HG03108 (cell line): ENCODE results near the gene ECD.

ENCODE experiments used
- ATAC-seq: cut with Tn5 transposase; IDR thresholded peaks from one replicate; pipeline ENCODE4 v1.9.1; 2021; ENCODE audit warnings: moderate library complexity; ENCODE audit not compliant: unreplicated experiment

Gene ECD

DNA sequence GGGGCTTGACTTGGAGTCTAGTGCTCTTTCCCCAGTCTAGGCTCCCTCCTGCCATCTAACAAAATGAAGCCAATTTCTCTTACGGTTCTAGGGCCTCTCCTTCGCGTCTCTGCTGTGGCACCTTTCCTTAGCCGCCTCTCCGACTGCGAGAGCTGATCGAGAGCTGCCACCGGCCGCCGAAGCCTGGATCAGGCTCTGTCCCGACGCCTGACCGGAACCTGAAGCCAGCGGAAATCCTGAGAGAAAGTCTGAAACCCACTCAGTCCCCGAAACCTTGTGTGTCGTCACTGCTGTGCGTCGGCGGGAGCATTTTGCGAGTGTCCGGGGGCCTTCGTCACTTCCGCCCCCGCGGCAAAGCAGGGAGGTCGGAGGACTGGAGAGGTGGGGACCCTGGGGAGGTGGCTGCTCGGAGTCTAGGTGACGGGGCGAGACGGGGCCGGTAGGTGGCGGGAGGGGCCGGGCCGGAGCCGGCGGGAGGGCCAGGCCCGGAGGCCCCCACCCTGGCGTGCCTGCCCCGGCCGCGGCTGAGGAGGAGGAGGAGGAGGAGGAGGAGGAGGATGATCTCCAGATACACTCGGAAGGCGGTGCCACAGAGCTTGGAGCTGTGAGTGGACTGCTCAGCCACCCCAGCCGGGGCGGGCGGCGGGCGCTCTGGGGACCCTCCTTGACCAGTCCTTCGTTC, at the start of gene ECD, which contains the start of gene FAM149B1:
Gene ECD, minus strand, starts transcription at position 226 of the 682 bp plus-strand sequence. CDS start 4,071 bp downstream, outside the sequence.
Gene FAM149B1, plus strand, starts transcription at position 337 of the 682 bp plus-strand sequence. Its CDS starts 221 bp downstream, at position 558.
- peak; percentile 88 for ATAC-seq

DNA sequence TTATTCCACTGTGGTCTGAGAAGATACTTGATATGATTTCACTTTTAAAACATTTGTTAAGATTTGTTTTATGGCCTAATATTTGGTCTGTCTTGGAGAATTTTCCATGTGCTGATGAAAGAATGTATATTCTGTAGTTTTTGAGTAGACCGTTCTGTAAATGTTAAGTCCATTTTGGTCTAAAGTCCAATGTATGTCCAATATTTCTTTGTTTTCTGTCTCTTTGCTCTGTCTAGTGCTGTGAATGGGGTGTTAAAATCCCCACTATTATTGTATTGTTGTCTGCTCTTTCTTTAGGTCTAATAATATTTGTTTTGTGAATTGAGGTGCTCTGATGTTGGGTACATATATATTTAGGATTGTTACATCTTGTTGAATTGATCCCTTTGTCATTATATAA, 47.9 kb upstream of the ECD start:
- ATAC-seq: no peak

DNA sequence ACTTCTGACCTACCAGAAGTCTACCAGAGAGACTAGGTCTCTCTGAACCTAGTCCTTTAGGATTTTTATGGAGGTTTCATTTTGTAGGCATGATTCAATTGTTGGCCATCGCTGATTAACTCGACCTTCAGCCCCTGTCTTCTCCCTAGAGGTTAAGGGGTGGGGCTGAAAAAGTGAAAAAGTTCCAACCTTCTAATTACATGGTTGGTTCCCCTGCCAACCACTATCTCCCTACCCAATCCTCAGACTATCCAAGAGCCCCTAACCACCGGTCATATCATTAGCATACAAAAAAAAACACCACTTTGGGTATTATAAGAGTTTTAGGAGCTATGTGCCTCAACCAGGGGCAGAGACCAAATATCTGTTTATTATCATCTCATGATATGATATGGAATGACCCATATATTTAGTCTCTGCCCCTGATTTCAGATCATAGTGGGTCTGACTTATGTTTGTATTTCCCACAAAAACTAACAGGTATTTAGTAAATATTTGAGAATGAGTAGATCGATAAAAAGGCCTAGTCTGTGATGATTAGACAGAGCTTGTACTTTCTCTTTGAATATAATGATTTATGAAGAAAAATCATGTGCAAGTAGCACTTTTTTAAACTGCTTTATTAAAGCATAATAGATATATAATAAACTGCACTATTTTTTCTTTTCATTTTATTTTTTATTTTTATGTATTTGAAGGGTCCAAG, 43.5 kb upstream of the ECD start:
- ATAC-seq: no peak

DNA sequence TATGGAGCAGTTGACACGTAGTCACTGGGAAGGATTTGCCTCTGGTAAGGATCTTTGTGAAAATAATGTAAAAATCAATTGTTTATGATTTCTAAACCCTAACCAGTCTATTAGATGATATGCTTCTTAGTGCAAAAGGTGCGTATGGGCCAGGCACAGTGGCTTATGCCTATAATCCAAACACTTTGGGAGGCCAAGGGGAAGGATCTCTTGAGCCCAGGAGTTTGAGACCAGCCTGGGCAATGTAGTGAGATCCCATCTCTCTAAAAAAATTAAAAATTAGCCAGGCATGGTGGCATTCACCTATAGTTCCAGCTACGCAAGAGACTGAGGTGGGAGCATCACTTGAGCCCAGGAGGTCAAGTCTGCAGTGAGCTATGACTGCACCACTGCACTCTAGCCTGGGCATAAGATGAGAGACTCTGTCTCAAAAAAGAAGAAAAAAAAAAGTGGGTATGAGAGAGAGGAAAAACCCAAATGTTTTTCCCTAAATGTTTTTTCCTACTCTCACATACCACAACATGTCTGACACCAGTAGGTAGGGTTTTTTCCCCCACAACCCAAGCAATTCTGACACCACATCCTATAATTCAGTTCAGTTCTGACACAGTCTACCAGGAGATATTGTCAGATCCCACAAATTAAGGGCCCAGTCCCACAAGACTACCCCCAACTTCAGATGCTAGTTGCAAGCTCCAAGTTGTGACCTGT, 42.7 kb upstream of the ECD start:
- ATAC-seq: no peak

DNA sequence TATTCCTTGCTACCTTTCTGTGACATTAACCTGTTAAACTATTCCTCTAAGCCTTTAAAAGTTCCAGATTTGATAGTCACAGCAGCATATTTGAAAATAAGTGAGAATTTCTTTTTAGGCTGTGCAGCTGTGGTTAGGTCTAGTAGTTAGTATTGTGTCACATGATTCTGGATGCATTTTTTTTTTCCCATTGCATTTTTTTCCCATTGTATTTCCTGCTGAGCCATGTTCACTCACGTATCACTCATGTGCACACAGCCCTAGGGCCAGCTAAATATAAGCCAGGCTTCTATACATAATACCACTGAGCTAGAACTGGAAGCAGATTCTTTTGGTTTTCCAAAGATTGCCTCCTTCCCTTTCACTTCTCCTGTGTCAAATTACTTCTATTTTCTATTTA, 41.9 kb upstream of the ECD start:
- ATAC-seq: no peak

DNA sequence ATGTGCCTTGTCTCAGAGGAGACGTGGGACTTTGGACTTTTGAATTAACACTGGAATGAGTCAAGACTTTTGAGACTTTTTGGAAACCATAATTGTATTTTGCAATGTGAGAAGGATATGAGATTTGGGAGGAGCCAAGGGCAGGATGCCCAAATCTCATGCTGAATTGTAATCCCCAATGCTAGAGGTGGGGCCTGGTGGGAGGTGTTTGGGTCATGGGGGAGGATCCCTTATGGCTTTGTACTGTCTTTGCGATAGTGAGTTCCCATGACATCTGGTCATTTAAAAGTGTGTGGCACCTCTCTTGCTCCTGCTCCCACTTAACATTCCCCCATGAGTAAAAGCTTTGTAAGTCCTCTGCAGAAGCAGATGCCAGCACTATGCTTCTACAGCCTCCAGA, 40.1 kb upstream of the ECD start:
- ATAC-seq: no peak

DNA sequence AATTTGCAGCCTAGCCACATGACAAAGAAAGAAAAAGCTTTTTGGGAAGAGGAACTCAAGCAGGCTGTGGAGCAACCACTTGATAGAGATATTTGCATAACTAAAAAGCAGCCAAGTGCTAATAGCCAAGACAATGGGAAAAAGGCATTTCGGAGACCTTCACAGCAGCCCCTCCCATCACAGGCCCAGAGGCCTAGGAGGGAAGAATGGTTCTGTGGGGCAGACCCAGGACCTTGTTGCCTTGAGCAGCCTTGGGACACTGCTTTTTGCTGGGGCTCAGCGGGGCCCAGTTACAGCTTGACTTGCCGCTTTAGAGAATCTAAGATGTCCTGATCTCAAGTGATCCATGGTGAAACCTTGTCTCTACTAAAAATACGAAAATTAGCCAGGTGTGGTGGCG, 38.6 kb upstream of the ECD start:
- no peak for ATAC-seq

DNA sequence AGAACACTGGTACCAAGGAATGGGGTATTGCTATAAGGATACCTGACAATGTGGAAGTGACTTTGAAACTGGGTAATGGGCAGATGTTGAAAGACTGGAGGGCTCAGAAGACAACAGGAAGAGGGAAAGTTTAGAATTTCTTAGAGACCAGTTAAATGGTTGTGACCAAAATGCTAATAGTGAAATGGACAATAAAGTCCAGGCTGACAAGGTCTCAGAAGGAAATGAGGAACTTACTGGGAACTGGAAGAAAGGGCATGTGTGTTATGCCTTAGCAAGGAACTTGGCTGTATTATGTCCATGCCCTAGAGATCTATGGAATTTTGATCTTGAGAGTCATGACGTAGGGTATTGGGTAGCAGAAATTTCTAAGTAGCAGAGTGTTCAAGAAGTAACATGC, 38.1 kb upstream of the ECD start:
- ATAC-seq: no peak

DNA sequence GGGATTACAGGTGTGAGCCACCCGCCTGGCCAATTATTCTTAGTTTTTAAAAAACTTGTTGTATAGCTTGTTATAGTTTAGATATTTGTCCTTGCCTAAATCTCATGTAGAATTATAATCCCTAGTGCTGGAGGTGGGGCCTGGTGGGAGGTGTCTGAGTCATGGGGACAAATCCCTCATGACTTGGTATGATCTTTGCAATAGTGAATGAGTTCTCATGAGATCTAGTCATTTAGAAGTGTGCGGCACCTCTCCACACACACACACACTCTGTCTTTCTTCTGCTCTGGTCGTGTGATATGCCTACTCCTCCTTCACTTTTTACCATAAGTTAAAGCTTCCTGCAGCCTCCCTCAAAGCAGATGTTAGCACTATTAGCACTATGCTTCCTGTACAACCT, 37.3 kb upstream of the ECD start:
- no peak for ATAC-seq

DNA sequence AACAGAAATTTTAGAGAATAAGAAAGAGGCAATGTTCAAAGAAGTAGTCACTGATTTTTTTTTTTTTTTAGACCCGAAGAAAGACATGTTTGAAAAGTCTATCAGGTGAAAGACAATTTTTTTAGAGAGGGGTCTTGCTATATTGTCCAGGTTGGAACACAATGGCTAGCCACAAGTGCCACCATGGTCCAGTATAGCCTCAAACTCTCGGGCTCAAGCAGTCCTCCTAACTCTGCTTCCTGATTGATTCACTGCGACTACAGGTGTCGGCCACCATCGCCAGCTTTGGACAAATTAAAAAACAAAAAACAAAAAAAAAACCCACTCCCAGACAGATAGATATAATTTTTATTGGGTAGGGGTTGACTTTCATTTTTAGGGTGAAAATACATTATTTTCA, 22.4 kb upstream of the ECD start:
- ATAC-seq: no peak

DNA sequence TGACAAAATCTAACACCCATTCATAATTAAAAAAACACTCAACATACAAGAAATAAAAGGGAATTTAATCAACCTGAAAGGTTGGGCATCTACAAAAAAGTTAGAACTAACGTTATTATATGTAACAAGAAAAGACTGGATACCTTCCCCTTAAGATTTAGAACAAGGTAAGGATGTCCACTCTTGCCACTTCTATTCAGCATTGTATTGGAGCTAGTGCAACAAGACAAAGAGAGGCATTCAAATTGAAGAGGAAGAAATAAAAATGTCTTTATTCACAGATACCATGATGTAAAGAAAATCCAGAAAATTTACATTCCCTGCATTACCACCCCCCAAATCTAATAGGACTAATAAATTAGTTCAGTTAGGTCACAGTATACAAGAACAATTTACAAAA, 18.5 kb upstream of the ECD start:
- no peak for ATAC-seq

DNA sequence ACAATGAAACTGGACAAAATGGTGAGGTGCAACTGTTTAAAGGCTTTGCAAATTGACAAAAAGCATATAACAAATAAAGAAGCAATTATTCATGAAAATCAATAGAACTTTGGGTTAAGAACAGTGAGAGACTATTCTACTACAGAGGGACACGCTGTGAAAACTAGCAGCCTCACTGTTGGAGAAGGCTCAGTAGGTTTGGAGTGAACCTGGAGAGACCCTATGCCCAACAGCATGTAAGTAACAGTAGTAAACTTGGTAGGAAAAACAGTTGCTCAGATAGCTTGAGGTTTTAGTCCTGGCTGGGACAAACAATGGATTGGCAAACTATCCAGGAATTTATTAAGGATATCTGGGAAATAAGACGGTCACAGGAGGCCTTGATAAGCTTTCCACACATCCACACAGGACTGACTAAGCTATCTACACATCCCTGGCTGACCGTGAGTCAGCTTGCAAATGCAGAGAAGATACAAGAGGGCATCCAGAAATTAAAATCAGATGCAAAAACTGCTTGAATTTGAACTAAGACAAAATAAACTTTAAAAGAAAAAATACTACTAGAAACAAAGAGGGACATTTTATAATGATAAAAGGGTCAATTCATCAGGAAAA, 16.0 kb upstream of the ECD start:
- no peak for ATAC-seq

DNA sequence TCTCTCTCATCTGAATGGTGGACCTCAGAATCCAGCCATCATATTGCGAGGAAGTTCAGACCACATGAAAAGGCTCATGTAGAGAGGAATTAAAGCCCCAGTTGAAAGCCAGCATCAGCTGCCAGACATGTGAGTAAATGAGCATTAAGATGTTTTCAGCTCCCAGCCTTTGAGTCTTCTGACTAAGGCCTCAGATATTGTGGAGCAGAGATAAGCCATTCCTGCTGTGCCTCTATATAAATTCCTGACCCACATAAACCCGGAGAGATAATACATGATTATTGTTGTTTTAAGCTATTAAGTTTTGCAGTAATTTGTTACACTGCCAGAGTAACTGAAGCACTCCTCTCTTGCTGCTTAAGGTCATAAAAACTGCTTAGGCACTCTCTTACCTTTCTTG, 14.8 kb upstream of the ECD start:
- ATAC-seq: no peak

DNA sequence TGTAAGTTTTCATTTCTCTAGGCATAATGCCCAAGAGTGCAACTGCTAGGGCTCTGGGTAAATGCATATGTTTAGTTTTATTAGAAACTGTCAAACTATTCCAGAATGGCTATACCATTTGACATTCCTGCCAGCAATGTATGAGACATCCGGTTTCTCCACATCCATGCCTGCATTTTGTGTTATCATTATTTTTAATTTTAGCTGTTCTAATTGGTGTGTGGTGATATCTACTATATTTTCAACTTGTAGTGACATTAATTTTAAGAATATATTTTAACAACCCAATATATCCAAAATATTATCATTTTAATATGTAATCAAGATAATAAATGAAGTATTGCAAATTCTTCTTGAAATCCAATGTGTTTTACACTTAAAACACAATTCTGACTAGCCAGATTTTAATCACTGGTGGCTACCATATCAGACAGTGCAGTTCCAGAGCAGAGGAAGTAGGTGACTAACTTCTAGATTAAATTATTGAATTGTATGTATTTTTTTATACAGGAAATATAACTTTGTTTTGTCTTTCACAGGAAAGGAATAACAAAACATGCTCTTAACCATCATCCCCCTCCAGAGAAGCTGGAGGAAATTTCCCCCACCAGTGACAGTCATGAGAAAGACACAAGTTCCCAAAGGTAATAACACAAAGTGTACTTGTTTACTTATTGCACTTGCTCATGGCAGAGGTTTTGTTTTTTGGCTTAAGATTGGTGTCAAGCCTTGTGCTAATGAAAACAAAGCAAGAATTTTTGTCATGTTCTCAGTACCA, 6.5 kb upstream of the ECD start:
- ATAC-seq: no peak

DNA sequence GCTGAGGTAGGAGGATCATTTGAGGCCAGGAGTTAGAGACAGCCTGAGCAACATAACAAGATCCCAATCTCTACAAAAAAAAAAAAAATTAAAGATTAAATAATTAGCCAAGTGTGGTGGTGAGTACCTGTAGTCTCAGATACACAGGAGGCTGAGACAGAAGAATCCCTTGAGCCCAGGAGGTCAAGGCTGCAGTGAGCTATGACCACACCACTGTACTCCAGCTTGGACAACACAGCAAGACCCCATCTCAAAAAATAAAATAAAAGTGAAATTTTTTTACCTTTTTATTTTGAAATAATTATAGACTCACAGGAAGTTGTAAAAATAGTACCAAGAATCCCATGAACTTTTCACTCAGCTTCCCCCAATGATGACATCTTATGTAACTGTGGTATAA, 5.1 kb upstream of the ECD start:
- ATAC-seq: no peak

DNA sequence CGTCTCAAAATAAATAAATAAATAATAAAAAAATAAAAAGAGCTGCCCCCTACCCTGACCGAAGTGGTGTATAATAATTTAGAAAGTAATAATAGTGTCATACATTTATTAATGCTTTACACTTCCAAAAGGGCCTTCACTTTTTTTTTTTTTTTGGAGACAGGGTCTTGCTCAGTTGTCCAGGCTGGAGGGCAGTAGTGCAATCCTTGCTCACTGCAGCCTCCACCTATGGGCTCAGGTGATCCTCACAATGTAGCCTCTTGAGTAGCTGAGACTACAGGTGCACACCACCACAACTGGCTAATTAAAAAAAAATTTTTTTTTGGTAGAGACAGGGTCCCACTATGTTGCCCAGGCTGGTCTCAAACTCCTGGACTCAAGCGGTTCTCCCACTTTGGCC, 1.5 kb upstream of the ECD start:
- no peak for ATAC-seq

DNA sequence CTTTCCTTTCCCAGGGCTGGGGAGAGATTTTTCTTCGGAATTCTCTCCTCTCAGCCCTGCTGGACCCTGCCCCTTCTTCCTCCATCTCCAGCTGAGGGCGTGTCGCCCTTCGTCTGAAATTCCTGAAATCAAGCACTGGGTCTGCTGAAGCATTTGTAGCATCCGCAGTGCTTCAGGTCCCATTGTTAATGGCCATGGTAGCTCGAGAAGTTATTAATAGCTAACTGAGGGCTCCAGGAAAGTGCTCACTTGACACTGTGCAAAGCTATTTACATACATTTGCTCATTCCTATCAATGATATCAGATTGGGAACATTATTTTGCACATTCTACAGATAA, 626 bp upstream of the ECD start:
- peak; percentile 15 for ATAC-seq

DNA sequence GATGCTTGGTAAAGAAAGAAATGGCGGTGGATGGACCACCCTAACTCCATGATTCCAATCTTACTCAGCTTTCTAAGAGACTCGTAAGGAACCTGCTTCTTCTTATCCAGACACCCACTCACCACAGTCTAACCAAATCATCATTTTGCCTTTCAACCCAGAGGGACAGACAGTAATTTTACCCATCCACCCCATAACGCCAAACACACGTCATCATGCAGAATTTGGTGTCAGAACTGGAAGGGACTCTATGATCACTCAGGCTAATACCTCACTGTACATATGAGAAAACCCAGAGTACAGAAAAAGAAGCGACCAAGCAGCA, 388 bp downstream of the ECD start:
- ATAC-seq: no peak

DNA sequence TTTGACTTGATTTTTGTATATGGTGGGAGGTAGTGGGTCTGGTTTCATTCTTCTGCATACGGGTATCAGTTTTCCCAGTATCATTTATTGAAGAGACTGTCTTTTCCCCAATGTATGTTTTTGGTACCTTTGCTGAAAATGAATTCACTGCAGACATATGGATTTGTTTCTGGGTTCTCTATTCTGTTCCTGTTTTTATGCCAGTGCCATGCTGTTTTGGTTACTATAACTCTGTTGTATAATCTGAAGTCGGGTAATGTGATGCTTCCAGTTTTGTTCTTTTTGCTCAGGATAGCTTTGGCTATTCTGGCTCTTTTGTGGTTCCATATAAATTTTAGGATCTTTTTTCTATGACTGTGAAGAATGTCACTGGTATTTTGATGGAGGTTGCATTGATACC, 836 bp downstream of the ECD start:
- no peak for ATAC-seq

DNA sequence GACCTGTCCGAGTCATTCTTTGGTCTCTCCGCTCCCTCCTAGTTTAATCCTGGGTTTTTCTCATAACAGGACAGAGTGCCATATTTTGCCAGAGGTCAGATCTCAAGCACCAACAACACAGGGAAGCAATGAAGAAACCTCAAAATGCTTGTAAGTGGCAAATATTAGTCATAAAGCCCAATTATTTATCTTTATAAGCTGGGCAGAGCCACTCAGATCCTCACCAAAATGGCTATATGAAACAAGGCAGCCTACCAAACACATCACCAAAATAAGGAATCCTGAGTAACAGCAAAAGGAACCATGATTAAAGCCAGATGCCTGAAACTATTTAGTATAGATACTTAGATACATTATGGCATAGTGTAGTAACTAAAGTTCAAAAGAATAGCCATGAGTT, 4.7 kb downstream of the ECD start:
- no peak for ATAC-seq

DNA sequence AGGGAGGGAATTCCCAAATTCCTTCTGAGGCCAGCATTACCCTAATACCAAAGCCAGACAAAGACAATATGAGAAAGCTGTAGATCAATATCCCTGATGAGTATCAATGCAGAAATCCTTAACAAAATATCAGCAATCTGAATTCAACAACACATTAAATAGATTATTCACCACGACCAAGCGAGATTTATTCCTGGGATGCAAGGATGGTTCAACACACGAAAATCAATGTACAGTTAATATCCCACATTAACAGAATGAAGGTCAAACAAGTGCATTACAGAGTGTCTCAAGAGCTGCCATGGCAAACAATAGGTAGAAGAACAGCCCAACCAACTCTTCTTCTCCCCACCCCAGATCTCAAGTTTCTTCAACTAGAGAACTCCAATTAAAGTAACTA, 6.1 kb downstream of the ECD start:
- ATAC-seq: no peak
